NCI-H748 (cell line): ENCODE measurements around the gene IL1R2.
A peak's percentile ranks its signal among the peaks of the same experiment; 100 is the strongest.

Source experiments
- DNase-seq: peaks from one replicate; lab custom pipeline; 2025; ENCODE audit not compliant: unreplicated experiment; lab: John Stamatoyannopoulos, UW

The IL1R2 gene

GRCh38 chr2:102016399-102016955 lies 24.7 kb downstream of the IL1R2 start:
- peak; percentile 2 for DNase-seq

GRCh38 chr2:102018823-102019445 lies 27.2 kb downstream of the IL1R2 start:
- DNase-seq, result no peak

GRCh38 chr2:102020596-102021170 lies 28.9 kb downstream of the IL1R2 start:
- peak; percentile 54 for DNase-seq

- no peak for DNase-seq
These were observed 30.0 kb downstream of the IL1R2 start for GRCh38 chr2:102021779-102022178.

- no peak for DNase-seq
These were observed 31.3 kb downstream of the IL1R2 start for GRCh38 chr2:102022884-102023539.

- no peak for DNase-seq
These were observed 32.6 kb downstream of the IL1R2 start for GRCh38 chr2:102024410-102024809.

- no peak for DNase-seq
These were observed 33.3 kb downstream of the IL1R2 start for GRCh38 chr2:102025016-102025501.

GRCh38 chr2:102025583-102026267 lies 34.0 kb downstream of the IL1R2 start:
- DNase-seq, result no peak

- DNase-seq, result no peak
These were observed 35.5 kb downstream of the IL1R2 start for GRCh38 chr2:102027036-102027980.

GRCh38 chr2:102028470-102028869 lies 36.7 kb downstream of the IL1R2 start:
- DNase-seq, result no peak

- no peak for DNase-seq
These were observed 37.6 kb downstream of the IL1R2 start for GRCh38 chr2:102029405-102029804.

GRCh38 chr2:102029952-102030351 lies 38.2 kb downstream of the IL1R2 start:
- DNase-seq, result no peak

GRCh38 chr2:102030502-102030854 lies 38.7 kb downstream of the IL1R2 start:
- DNase-seq, result no peak

GRCh38 chr2:102030855-102031527 lies 39.2 kb downstream of the IL1R2 start:
- DNase-seq, result no peak

- no peak for DNase-seq
These were observed 40.7 kb downstream of the IL1R2 start for GRCh38 chr2:102032368-102033030.

- DNase-seq, result no peak
These were observed 41.4 kb downstream of the IL1R2 start for GRCh38 chr2:102033031-102033749.

- DNase-seq, result no peak
These were observed 42.3 kb downstream of the IL1R2 start for GRCh38 chr2:102033750-102034682.
